Fibroblast of the aortic adventitia (primary cell): Measurements from ENCODE around the gene TRIM38. TPM values are rescaled to one million over a fixed set of nuclear protein-coding genes. Genes with fewer than 3 reads are reported as not detected.
A peak's percentile ranks its signal among the peaks of the same experiment; 100 is the strongest.

Experiments
- DNase-seq: peaks from one replicate; pipeline ENCODE4 v3.0.0-alpha.2; 2010; ENCODE audit warnings: low read depth
- H3K4me3 ChIP-seq: 2 replicates; pipeline ENCODE4 v1.5.1; 2011; ENCODE audit warnings: low read depth, mild to moderate bottlenecking, control low read depth, low read length, moderate library complexity
- CTCF ChIP-seq: IDR thresholded peaks from 2 replicates; pipeline ENCODE4 v1.5.1; 2011; ENCODE audit warnings: mild to moderate bottlenecking, low read length, control low read depth, inconsistent platforms; ENCODE audit not compliant: insufficient read depth
- total RNA-seq: library from RNA; depleted of rRNA; stranded (reverse); fragments of >200 nt; gene quantifications from 2 replicates; pipeline ENCODE4 v1.2.3, GENCODE V29; 2012; ENCODE audit warnings: low replicate concordance

TRIM38 gene
- total RNA-seq, 1 donor: 12.0 TPM

GRCh38 chr6:25951296-25952032 lies 11.1 kb upstream of the TRIM38 start:
- H3K4me3 ChIP-seq: no peak overlapping the region

GRCh38 chr6:25952535-25952934 lies 10.1 kb upstream of the TRIM38 start:
- DNase-seq: no peak
- TF ChIP-seq CTCF: no peak
- H3K4me3 ChIP-seq: no peak overlapping the region

More at GRCh38 chr6:25951296-25952032, 11.1 kb upstream of the TRIM38 start:
- TF ChIP-seq CTCF: no peak
- DNase-seq: no peak

- no peak overlapping the region for H3K4me3 ChIP-seq
- no peak for DNase-seq
- no peak for TF ChIP-seq CTCF
Measured at GRCh38 chr6:25953733-25954132, 8.9 kb upstream of the TRIM38 start.

GRCh38 chr6:25954756-25955155 lies 7.8 kb upstream of the TRIM38 start:
- no peak overlapping the region for H3K4me3 ChIP-seq
- DNase-seq: no peak
- no peak for TF ChIP-seq CTCF

GRCh38 chr6:25956226-25956625 lies 6.4 kb upstream of the TRIM38 start:
- TF ChIP-seq CTCF: no peak
- DNase-seq: no peak
- no peak overlapping the region for H3K4me3 ChIP-seq

- no peak overlapping the region for H3K4me3 ChIP-seq
- no peak for TF ChIP-seq CTCF
- peak; percentile 10 for DNase-seq
Measured at GRCh38 chr6:25958700-25959162, 3.9 kb upstream of the TRIM38 start.
